Jurkat, Clone E6-1 (cell line): ENCODE results near the gene ARIH2.

Source experiments
- DNase-seq: peaks from one replicate; pipeline ENCODE4 v3.0.0-alpha.2; 2011; ENCODE audit warnings: low read depth, low spot score
- H3K4me3 ChIP-seq: 2 replicates; pipeline ENCODE4 v1.5.1; 2011; ENCODE audit warnings: mild to moderate bottlenecking, low read length, control low read depth, moderate library complexity

Gene ARIH2

GRCh38 chr3:49013738-49014660 lies 95.4 kb downstream of the ARIH2 start:
- DNase-seq, result no peak
- H3K4me3 ChIP-seq, result no peak overlapping the region

DNA sequence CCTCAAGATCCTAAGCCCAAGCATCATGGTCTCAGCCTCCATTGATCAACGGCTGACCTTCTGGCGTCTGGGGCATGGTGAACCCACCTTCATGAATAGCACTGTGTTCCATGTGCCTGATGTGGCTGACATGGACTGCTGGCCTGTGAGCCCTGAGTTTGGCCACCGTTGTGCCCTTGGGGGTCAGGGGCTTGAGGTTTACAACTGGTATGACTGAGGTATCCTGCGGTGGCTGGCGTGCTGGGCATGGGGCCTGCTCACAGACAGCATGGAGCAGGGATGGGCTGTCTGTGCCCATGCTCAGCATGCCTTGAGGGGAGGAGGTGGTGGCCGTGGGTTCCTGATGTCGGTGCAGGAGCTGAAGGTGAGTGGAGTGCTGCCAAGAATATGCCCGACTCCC lies 96.4 kb downstream of the ARIH2 start:
- no peak overlapping the region for H3K4me3 ChIP-seq
- DNase-seq, result no peak

GRCh38 chr3:49015765-49016164 lies 97.1 kb downstream of the ARIH2 start:
- no peak overlapping the region for H3K4me3 ChIP-seq
- no peak for DNase-seq

DNA sequence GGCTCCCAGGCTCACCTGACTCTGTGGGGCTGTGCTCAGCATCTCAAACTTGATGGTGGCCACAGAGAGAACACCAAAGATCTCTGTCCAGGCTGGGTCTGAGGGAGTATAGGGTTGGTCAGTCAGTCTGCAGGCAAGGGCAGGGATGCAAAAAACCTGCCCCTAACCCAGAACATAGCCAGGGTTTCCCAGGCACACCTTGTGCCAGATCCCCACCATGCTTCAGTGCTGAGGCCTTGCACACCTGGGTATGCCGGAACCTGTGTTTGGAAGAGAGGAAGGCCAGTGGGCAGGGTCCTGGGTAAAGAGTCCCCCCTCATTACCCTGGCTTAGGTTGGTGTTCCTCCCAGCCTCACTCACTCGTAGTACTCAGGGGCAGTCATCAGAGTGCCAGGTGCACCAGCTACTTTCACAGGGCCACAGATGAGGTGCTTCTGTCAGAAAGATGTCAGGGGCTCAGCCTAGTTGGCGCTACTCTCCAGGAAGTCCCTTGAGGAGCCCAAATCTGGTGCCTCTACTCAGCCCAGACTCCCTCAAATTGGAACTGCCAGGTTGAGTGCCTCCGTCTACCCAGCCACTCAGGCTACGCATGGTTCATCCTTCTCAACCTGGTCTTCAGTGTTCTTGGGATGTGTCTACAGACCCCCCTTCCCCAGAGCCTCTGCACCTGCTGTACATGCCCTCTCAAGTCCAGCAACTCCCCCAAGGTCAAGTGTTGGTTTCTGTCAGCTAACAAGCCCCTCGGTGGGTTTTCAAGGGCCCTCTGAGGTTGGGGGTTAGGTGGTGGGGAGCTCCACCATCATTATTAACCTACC lies 98.0 kb downstream of the ARIH2 start:
- H3K4me3 ChIP-seq, result no peak overlapping the region
- no peak for DNase-seq

DNA sequence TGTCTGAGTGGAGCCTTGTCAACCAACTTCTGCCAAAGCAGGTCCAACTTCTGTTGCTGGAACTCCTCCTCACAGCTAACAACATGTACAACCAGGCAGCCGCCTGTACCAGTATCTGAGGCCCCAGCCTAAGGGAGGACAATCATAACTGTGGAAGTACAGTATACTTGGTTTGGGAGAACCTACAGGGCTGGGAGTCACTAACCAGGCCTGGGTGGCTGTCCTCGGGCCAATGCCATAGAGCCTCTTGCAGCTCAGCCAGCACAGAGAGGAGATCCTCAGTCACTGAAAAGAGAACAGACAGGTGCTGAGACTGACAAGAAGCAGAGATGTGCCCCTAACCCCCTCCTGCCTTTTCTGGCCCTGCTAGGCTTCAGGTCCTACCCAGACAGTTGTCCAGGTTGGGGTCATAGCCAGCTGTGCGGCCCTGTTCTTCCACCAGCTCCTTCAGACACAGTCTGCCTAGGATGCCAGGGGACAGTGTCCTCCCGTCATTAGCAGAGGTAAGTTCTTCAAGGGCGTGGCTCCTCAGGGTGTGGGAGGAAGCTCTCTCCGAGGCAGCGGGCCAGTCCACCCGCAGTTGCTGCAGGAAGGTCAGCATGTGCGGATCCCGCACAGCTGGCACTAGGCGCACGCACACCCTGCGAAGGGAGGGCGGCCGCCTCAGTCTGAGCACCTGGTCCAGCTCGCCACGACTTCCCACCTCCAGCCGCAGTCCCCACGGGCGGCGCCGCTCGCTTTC lies 98.8 kb downstream of the ARIH2 start:
- no peak for DNase-seq
- H3K4me3 ChIP-seq, result peak overlapping the region; percentile 68

- peak; percentile 62 for DNase-seq
- H3K4me3 ChIP-seq, result peak within 1 kb of the TSS; percentile 68
Observed at GRCh38 chr3:49017971-49018706, 99.5 kb downstream of the ARIH2 start, which contains the start of gene DALRD3. Gene DALRD3, minus strand, starts transcription at chr3:49018580. Its CDS starts 16 bp downstream, at chr3:49018564.

- DNase-seq, result no peak
- peak overlapping the region; percentile 68 for H3K4me3 ChIP-seq
Observed at GRCh38 chr3:49018707-49019006, 100.0 kb downstream of the ARIH2 start.

- H3K4me3 ChIP-seq, result peak overlapping the region; percentile 97
- no peak for DNase-seq
Observed at GRCh38 chr3:49019941-49020329, 101.3 kb downstream of the ARIH2 start.

DNA sequence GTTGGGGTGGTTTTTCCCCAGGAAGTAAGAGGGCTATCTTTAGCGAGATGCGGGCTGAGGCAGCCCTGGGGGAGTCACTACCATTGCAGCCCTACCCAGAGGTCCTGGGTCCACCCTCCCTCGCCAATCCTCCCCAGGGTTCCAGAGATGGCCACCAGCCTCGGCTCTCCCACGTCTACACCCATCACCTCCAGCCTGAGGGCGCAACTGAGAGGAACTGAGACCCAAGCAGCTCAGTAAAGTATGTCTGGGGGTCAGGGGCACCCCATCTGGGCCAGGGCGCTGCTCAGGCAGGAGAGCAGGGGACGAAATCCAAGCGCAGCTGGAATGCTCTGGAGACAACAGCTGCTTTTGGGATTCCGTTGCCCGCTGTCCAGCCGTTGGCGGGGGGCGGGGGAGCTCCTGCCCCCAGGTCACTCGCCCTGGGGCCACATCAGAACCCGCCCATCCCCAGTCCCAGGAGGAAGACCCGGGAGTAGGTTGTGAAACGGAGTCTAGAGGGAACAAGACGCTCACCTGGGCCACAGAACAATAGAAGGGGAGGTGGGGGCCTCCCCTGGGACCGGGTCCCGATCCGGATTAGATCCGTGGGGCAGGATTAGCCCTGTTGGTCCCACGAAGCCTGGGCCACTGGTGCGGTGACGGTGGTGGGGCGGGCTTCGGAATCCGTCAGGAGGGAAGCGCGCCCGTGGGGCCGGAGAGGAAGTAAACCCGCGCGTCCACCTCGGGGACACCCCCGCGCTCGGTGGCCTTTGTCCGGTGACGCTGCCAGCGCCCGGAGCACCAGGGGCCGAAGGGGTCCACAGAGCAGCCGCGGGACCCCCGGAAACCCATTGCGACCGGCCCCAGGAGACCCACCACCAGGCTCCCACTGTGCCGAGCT lies 101.9 kb downstream of the ARIH2 start:
- no peak for DNase-seq

GRCh38 chr3:49021213-49021812 lies 102.7 kb downstream of the ARIH2 start:
- peak overlapping the region; percentile 97 for H3K4me3 ChIP-seq
- DNase-seq, result peak; percentile 96

More for the DNA sequence above, 101.9 kb downstream of the ARIH2 start:
- peak overlapping the region; percentile 97 for H3K4me3 ChIP-seq

DNA sequence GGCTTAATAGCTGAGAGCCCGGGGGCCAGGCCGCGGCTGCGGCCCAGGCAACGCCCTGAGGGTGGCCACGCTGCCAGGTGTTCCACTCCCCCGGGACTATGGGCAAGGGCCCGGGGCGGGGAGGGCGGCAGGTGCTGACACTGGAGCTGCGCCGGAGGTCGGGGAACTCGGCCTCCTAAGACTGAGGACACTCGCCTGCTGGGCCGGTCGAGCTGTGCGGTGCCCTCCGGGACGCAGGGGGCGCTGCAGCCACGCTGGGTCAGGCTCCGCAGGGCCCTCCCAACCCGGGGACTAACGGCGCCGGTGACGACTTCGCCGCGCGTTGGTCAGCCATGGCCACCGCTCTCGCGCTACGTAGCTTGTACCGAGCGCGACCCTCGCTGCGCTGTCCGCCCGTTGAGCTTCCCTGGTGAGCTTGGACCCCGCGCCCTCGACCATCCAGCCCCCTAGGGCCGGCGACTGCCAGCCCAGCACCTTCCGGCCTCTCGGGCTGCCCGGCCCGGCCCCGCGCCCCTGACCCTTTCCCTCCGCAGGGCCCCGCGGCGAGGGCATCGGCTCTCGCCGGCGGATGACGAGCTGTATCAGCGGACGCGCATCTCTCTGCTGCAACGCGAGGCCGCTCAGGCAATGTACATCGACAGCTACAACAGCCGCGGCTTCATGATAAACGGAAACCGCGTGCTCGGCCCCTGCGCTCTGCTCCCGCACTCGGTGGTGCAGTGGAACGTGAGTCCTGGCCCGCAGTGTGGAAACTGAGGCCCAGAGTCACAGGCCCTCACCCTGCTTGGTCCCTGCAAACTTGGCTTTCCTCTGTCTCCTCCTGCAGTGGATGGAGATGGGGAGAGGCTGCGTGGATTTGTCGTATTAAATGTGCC lies 103.4 kb downstream of the ARIH2 start, which contains the start of gene NDUFAF3:
NDUFAF3 (plus strand) TSS at position 309 of the 875 bp plus-strand sequence; CDS start at position 333, 24 bp downstream.
- peak within 1 kb of the TSS; percentile 97 for H3K4me3 ChIP-seq
- DNase-seq, result peak; percentile 86

GRCh38 chr3:49022688-49023171 lies 104.1 kb downstream of the ARIH2 start:
- H3K4me3 ChIP-seq, result peak overlapping the region; percentile 97
- no peak for DNase-seq

DNA sequence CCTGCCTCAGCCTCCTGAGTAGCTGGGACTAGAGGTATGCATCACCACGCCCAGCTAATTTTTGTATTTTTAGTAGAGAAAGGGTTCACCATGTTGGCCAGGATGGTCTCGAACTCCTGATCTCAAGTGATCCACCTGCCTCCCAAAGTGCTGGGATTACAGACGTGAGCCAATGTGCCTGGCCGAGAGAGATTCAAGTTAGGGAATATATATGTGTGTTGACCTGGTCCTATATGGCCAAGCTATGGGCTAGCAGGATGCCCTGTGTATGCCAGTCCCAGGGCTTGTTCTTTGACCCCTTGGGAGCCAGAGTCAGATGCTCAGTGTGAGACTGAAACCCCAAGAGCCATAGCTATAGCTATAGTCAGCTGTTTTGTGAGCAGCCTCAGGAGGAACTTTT lies 105.1 kb downstream of the ARIH2 start:
- no peak overlapping the region for H3K4me3 ChIP-seq
- no peak for DNase-seq

DNA sequence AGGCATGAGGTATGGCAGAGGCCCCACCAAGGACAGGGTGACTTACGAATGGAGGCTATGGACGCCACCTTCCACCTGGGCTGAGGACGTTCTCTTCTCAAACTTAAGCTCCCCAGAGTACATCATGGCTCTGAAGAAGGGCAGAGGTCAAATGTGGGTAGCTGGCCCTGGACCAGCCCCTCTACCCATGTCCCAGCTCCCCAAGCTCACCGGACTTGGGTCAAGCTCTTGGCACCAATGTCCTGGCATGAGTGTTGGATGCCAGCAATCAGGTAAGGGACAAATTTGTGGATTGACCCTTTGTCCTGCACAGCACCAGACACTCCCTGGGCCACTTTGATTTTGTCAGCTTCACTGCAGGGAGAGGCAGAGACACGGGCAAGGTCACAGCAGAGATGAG lies 105.8 kb downstream of the ARIH2 start:
- no peak overlapping the region for H3K4me3 ChIP-seq
- DNase-seq, result no peak

- no peak overlapping the region for H3K4me3 ChIP-seq
- DNase-seq, result no peak
Observed at GRCh38 chr3:49025005-49025792, 106.6 kb downstream of the ARIH2 start.
